Measurements from ENCODE around the gene ANO8.
A peak's percentile ranks its signal among the peaks of the same experiment; 100 is the strongest.
"Not testable (repeated sequence)": the region's sequence is repeated elsewhere in the genome, so short reads cannot be mapped to it uniquely, and the experiment has no call there.

Gene ANO8

GRCh38 chr19:17334414-17335409, at the start of gene ANO8:
ANO8 (minus strand) TSS chr19:17334855; CDS start chr19:17334670, 185 bp downstream.
- peak; percentile 97 for DNase-seq

DNA sequence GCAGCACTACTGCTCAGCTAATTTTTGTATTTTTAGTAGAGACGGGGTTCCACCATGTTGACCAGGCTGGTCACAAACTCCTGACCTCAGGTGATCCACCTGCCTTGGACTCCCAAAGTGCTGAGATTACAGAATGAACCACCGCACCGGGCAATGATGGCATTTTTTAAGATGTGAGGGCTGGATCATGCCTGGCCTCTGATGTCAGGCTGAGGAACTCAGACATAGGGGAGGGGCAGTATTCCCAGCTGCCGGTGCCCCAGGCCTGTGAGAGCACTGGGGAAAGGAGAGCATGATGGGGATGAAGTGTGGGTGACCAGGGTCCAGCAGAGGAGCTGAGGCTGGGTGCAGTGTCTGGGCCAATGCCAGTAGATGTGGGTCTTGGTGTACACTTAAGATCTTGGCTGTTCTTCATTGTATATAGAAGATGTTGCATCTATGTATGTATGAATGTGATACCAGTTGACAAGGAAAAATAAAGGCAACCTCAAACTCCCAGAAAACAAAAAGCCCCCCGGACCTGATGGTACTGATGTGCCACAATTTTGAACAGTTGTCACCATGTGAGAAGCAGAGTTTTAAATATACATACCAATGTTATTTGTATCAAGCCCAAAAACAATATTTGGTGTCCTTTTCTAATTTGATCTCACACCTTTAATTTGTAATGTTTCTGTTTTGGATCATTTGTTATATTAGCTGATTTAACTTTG, 45.9 kb upstream of the ANO8 start:
- no peak for DNase-seq

DNA sequence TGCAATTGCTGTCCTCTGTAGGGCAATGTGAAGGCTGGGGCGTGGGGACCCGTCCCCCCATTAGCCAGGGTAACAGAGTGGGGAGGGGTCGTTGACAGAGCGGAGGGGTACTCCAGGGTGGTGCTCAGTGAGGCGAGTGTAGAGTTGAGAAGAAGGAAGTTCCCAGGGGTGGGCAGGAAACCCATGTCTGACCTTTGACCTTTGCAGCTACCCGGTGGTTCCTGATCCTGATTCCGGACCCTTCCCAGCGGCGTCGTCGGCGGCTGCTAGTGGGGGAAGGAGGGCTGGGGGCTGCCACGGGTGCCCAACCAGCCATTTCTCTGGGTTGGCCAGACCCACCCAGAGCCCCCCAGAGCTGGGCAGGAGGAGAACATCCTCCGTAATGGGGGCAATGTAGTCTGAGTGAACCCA, 44.6 kb upstream of the ANO8 start:
- no peak for DNase-seq

DNA sequence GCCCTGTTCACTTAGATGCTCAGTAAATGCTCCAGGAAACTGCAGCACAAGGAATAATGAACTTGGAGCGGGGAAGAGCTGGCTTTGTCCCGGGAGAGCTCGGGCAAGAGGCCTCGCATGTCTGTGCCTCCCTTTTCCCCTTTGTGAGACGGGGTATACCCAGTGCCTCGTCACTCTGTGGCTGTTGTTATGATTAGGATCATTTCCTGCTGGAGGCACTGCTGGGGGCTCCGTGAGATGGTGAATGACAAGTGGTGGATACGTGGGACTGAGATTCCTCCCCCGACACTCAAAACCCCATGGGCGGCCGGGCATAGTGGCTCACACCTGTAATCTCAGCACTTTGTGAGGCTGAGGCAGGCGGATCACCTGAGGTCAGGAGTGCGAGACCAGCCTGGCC, 43.6 kb upstream of the ANO8 start:
- DNase-seq, result peak; percentile 20

DNA sequence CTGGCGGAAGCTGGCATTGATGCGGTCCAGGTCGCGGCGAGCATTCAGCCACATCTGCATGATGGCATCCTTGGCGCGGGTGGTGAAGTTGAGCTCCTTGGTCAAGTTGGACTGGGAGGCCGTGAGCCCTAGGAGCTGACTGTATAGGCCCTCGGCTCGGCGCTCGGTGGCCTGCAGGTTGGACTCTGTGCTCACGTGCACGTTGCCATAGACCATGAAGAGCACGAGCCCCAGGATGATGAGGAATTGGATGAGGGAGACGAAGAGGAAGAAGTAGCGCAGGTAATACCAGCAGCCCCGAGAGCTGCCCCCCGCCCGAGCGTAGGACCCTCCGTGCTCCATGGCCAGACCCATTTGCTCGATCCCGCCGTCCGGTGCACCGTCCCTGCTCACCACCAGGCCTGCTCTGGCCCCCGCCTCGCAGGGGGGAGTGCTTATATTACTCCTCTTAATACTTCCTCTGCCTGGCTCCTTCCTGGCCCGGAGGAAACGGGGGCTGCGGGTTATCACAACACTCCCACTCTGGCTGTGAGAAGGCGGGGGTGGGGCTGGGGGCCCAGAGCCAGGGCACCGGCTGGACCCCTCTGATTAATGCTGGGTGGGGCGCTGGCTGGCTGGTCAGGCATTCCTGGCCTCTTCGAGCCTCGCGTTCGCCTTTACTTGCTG, 42.4 kb upstream of the ANO8 start, which contains the start of gene PLVAP:
Gene PLVAP, minus strand, starts transcription at position 408 of the 666 bp plus-strand sequence. Its CDS starts 54 bp downstream, at position 354.
- DNase-seq, result peak; percentile 86

- peak; percentile 63 for DNase-seq
Observed at GRCh38 chr19:17370026-17370587, 35.5 kb upstream of the ANO8 start.

GRCh38 chr19:17365361-17365760, 30.7 kb upstream of the ANO8 start:
- no peak for DNase-seq

- not testable (repeated sequence) for DNase-seq
Observed at GRCh38 chr19:17363852-17364605, 29.4 kb upstream of the ANO8 start.

GRCh38 chr19:17359905-17360800, 25.5 kb upstream of the ANO8 start:
- DNase-seq, result no peak

DNA sequence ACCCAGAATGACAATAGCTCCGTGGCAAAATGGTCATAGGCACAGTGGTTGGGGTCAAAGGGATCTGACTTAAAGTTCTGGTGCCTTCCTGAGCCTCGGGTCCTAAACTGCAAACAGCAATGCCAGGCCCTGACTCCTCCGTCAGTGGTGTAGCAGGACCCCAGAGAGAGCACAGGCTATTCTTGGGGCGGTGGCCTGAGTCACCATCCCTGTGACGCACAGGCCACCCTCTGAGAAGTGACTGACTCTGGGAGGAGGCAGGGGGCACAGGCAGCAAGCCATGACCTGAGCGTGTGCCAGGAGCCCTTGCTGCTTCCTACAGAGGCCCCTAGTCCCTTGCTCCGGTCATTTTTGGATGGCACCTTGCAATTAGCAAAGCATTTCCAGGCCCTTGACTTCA, 23.7 kb upstream of the ANO8 start:
- DNase-seq, result no peak

- no peak for DNase-seq
Observed at GRCh38 chr19:17357724-17358123, 23.1 kb upstream of the ANO8 start.

DNA sequence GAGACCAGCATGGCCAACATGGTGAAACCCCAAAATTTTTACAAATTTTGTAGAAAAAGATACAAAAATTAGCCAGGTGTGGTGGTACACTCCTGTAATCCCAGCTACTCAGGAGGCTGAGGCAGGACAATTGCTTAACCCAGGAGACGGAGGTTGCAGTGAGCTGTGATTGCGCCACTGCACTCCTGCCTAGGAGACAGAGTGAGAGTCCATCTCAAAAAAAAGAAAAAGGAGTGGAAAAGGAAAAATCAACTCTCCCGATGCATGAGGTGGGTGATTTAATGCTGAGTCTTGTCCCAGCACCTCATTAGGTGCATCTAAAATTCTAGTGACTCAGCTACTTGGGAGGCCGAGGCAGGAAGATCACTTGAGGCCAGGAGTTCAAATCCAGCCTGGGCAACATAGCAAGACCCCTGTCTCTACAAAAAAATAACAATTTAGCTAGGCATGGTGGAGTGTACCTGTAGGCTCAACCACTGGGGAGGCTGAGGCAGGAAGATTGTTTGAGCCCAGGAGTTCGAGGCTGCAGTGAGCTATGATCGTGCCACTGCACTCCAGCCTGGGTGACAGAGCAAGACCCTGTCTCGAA, 22.5 kb upstream of the ANO8 start:
- no peak for DNase-seq

- no peak for DNase-seq
Observed at GRCh38 chr19:17353386-17353785, 18.7 kb upstream of the ANO8 start.

- no peak for DNase-seq
Observed at GRCh38 chr19:17352608-17353280, 18.1 kb upstream of the ANO8 start.

DNA sequence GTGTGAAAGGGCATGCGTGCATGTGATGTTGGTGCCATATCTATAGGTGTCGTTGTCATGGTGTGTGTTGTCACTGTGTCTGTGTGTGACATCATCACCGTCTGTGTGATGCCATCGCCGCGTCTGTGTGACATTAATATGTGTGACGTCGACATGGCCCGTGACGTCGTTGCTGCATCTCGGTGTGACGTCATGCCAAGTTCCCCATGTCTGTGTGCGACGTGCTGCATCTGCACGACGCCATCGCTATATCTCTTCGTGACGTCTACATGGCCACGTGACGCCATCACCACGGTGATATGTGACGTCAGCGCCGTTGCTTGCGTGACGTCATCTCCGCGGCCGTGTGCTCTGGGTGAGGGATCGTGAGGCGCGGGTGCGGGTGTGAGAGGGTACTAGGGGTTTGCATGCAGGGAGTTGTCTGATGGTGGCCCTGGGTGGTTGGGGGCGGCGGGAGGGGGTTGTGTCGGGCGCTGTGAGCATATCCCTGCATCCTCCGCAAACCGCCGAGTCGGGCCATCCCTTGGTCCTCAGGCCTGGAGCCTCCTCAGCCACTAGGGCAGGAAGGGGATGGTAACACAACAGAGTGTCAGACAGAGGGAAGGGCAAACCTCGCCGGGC, 17.3 kb upstream of the ANO8 start:
- DNase-seq, result no peak

DNA sequence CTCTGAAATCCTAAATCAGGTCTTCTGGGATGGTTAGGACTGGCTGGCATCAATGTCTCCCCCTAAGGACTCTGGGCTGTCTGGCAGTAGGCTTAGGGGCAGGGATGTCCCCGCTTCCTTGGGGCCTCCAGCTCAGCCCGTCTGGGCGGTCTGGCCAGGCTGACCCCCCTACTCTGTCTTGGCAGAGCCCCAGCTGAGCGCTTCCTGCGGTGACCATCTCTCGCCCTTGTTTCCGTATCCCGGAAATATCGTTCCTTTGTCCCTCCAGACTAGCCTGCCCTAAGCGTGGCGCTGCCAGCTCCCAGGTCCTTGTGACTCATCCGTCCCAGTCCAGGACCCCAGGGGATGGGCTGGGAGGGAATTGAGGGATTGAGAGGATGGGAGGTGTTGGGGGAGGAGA, 14.0 kb upstream of the ANO8 start:
- DNase-seq, result no peak

GRCh38 chr19:17347877-17348276, 13.2 kb upstream of the ANO8 start:
- DNase-seq, result no peak

GRCh38 chr19:17347361-17347760, 12.7 kb upstream of the ANO8 start:
- no peak for DNase-seq

DNA sequence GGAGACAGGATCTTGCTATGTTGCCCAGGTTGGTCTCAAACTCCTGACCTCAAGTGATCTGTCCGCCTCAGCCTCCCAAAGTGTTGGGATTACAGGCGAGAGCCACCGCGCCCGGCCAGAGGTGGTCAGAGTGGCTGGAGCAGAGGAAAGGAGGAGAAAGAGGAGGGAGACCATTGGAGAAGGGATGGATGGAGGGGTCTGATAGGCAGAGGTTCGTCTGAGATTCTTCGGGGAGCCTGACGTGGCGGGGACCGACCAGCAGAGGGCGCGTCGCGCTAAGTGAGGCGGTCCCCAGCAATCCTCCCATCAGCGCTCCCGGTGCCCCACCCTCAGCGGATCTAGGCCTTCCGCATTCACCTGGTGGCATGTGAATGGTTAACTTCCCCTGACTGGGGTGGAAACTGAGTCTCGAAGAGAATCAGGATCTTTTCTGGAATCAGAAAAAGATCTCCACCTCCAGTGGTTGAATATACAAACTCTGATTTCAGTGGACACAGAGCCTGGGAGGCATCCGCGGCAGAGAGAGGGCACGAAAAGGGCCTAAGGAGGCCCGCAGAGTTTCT, 11.5 kb upstream of the ANO8 start:
- DNase-seq, result peak; percentile 83
